ENCODE data around the gene TNPO3.

DNA sequence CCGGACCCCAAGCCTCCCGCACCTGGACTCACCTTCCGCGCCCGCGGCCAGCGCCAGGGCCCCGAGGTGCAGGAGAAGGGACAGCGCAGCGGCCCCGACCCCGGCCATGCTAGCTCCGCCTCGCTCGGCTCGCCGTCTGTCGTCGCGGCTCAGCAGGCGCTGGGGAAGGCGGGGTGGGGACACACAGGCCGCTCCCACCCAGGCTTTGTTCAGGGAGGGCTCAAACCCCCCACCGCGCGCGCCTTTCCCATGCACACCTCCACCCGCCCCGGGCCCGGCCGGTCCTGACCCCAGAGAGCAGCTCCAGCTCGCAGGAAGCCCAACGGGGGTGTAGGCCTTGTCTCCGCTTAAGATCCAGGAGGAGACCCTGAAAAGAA is 144.4 kb downstream of the TNPO3 start, which contains the start of gene KCP:
- TF ChIP-seq, protein P1, sequence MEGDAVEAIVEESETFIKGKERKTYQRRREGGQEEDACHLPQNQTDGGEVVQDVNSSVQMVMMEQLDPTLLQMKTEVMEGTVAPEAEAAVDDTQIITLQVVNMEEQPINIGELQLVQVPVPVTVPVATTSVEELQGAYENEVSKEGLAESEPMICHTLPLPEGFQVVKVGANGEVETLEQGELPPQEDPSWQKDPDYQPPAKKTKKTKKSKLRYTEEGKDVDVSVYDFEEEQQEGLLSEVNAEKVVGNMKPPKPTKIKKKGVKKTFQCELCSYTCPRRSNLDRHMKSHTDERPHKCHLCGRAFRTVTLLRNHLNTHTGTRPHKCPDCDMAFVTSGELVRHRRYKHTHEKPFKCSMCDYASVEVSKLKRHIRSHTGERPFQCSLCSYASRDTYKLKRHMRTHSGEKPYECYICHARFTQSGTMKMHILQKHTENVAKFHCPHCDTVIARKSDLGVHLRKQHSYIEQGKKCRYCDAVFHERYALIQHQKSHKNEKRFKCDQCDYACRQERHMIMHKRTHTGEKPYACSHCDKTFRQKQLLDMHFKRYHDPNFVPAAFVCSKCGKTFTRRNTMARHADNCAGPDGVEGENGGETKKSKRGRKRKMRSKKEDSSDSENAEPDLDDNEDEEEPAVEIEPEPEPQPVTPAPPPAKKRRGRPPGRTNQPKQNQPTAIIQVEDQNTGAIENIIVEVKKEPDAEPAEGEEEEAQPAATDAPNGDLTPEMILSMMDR (IDR thresholded peaks at IDR 0.05): no peak
- TF ChIP-seq POLR2A (IDR thresholded peaks at IDR 0.05) (no peak), EP300 (IDR thresholded peaks at IDR 0.05) (no peak), POLR2AphosphoS5 (IDR thresholded peaks at IDR 0.05) (no peak)

Data from gastroesophageal sphincter (tissue), 3 donors.